Activated CD8-positive, alpha-beta memory T cell treated with anti-CD3 and anti-CD28 coated beads, Interleukin-2, amount 50 U/mL, for 24 hours (primary cell): ENCODE data around the gene DCHS2.
A peak's percentile ranks its signal among the peaks of the same experiment; 100 is the strongest.

Source experiments
- DNase-seq: peaks from one replicate; pipeline ENCODE4 v3.0.0-alpha.2; 2020; ENCODE audit errors: extremely low read depth

The DCHS2 gene

DNA sequence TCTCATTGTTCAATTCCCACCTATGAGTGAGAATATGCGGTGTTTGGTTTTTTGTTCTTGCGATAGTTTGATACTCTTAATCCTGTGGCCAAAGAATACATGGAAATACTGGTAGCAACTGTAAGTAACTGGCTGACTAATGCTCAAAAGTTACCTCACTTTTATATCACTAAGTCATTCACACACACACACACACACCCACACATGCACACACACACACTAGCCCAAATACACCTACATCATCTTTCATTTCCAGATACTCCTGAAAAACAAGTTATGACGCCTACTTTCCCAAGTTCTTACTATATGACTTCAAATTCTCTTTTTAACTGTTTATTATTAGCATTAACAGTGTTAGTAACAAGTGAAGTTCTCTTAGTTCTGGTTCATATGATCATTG is 101.3 kb downstream of the DCHS2 start:
- no peak for DNase-seq

DNA sequence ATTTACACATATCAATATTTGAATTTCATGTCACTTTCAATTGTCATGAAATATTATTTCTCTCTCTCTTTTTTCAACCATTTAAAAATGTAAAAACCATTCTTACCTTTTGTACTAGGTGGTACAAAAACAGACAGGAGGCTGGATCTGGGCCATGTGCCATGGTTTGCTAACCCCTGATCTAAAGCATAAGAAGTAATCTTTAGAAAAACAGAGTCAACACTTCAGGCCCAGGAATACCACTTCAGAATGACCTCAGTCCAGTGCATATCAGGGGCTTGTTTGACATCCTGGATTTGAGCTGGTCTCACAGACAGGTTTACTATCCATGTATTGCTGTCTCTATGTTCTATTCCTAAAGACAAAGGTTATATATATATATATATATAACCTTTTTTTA is 102.5 kb downstream of the DCHS2 start:
- no peak for DNase-seq

GRCh38 chr4:154384012-154384411 is 107.6 kb downstream of the DCHS2 start:
- DNase-seq: no peak

- DNase-seq: no peak
These were observed 115.1 kb downstream of the DCHS2 start for GRCh38 chr4:154376486-154376885.

DNA sequence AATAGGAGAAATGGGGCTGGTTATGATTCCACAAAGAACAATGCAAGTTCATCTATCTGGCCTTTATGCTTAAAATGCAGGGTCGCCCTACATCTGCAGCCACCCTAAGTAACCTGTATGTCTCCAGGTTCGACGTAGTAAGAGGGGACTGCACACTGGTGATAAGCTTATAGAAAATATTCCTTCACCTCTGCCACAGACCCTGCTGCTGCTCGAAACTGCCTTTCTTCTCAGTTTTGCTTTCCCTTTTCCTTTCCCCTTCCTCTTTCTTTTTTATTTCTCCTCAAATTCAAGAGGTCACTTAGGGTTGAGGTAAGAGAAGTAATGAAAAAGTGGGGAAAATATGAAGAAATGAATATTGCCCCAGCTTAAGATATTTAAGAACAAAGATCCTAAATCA is 123.5 kb downstream of the DCHS2 start:
- no peak for DNase-seq

- DNase-seq: no peak
These were observed 123.9 kb downstream of the DCHS2 start for GRCh38 chr4:154367659-154368058.

DNA sequence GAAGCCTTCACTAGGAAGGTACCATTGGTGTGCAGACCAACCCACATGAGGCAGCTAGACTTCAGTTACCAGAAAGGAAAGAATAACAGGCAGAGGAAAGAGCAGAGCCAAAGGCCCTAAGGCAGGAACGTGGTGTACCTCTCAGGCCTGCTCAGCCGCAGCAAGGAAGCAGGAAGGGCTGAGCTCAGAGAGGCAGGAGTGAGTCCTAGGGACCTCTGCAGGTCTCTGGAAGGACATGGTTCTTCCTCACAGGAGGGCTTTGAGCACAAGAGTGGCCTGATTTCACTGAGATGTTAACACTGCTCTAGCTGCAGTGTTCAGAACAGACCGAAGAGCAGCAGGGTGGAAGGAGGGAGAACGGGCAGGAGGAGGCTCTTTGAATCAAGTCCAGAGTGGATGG is 124.6 kb downstream of the DCHS2 start:
- DNase-seq: no peak

- no peak for DNase-seq
These were observed 127.3 kb downstream of the DCHS2 start for GRCh38 chr4:154364066-154364845.

DNA sequence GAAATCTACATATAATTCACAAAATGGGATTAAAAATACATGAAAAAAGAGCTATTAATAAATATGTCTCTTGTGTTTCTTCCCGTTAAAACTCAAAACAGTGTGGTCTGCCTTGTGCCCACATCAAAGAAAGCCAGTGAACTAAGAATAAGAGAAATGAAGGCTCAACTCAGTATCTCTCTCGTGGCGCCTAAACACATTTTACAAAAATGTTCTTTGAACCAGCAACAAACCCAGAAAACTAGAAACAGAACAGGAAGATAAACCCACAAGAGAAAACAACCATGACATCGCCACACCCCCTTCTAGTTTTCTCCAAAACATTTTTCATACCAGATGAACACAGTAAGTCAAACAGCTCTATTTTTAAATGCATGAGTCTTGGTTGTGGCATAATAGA is 130.1 kb downstream of the DCHS2 start:
- DNase-seq: no peak

DNA sequence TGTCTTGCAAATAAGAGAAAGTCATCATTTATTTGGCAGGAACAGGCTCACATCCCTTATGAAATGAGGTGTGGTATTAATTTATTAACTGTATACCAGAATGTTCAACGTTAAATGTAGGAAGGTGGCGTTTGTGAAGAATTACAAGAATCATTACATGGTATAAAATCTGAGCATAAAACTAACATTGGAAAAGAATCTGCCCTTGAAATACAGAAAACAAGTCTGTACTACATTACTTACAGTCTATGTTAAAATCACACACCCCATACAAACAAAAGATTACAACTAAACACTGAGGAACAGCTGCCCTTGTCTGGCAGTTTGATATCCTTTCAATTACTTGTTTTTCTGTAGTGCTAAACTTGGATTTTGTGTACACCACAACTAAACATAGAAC is 131.1 kb downstream of the DCHS2 start:
- DNase-seq: no peak

GRCh38 chr4:154354883-154355282 is 136.7 kb downstream of the DCHS2 start:
- DNase-seq: no peak

- no peak for DNase-seq
These were observed 141.8 kb downstream of the DCHS2 start for GRCh38 chr4:154349829-154350228.

DNA sequence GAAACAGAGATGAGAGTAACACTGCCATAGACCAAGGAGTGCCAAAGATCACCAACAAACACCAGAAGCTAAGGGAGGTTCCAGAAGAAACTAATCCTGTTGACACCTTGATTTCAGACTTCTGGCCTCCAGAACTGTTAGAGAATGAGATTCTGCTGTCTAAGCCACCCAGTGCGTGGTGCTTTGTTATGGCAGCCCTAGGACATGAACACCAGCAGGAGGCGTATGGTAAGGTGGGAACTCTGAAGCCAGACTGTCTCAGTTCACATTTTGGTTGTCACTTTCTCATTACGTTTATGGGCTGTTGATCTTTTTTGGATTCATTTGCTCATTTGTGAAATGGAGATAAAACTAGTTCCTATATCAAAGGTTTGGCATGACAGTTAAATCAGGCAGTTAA is 142.9 kb downstream of the DCHS2 start:
- DNase-seq: no peak

DNA sequence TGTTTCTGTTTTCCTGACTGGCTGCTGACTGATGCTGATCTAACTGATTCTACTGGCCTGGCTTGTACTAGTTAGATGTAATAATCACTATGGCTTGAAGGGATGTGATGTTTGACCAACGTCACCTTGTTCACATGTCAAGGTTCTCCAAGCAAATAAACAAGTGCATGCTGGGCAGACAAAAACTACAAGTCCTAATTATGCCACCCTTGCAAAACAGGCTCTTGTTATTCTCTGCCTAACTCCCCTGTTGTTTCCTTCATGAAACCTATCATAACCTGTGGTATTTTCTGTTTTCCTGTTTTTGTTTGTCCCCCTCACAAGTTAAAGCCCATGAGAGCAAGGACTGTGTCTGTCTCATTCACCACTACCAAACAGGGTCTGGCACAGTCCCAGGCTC is 146.2 kb downstream of the DCHS2 start:
- DNase-seq: no peak

DNA sequence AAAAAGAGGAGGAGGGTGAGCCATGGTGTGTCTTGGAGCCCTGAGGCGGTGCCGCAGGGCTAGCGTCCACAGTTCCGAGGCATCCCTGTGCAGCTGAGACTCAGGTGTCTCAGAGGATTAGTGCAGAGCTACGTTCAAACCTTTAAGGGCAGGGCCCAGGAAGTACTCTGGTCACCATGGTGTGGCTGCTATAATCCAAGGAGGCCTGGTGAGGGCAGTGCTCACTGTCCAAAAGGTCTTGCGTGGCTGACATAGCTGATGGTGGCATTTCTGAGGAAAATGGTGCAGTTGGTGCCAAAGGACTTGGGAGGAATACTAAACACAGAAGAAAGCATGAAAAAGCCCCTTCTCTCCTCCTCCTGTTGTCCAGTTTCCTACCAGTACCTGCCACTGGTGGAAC is 146.9 kb downstream of the DCHS2 start:
- DNase-seq: no peak

- no peak for DNase-seq
These were observed 147.9 kb downstream of the DCHS2 start for GRCh38 chr4:154343651-154344050.

- DNase-seq: no peak
These were observed 150.2 kb downstream of the DCHS2 start for GRCh38 chr4:154341448-154341847.

DNA sequence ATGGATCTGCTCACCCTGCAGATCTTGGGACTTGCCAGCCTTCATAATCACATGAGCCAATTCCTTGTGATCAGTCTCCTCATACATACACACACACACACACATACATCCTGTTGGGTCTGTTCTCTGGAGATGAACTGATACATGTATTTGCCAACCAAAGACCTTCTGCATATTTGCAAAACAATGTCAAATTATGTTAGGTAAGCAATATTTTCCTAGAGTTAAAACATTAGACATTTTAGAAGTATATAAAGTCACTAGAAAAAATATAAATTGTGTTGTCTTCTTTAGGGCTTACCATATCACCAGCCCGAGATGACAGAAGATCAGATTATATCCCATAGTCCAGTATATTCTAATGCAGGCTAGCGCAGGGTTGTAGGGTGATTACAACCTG is 156.0 kb downstream of the DCHS2 start:
- no peak for DNase-seq

DNA sequence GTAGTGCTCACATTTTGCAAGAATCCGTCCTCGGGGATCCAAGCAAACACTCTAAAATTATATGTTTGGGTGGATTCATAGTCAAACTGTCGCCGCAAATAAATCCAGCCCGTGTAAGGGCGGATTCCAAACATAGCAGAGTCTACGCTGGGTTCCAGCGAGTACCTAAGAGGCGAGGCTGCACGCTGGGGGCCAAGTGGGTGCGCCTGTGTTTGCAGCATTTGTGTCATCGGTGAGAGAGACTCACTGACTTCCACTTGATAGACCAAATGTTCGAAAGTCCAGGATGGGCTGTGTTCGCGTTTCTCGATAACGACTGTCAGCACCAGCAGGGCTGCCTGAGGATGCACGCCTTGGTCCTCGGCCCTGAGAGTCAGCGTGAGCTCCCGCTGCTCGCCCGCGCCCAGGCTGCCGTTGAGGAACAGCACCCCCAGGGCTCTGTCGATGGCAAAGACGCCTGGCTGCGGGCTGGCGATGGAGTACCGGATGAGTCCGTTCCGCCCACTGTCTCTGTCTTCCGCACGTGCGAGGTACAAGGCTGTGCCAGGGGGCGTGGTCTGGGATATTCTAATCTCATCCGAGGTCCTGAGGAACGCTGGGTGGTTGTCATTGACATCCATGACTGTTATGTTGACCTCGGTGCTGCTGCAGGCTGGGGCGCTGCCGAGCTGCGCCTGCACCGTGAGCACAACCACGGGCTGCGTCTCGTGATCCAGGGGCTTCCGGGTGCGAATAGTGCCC is 158.7 kb downstream of the DCHS2 start:
- peak; percentile 31 for DNase-seq

- DNase-seq: no peak
These were observed 161.7 kb downstream of the DCHS2 start for GRCh38 chr4:154329939-154330338.

DNA sequence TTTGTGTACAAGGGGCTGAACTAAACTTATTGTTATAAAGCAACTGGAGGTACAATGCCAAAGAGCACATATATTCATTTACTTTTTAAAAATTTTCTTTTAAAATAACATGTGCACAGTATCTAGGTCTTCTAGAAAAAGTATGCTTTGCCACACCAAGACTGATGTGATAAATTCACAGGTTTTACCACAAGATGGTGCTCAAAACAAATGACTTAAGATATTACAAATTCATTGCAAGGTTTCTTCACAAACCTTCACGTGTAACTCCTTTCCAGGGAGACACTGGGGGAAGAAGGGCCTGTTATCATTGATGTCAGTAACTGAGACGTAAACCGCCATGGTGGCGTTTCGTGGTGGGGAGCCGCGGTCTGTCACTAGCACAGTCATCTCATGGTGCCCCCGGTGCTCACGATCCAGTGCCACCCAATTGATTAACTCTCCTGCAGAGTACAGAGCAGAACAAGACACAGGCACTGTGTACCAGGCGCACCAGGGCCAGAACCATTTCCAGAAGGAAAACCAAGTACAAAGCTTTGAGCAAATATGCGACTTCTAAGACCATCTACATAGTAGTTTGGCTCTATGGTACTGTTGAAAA is 162.2 kb downstream of the DCHS2 start:
- no peak for DNase-seq

DNA sequence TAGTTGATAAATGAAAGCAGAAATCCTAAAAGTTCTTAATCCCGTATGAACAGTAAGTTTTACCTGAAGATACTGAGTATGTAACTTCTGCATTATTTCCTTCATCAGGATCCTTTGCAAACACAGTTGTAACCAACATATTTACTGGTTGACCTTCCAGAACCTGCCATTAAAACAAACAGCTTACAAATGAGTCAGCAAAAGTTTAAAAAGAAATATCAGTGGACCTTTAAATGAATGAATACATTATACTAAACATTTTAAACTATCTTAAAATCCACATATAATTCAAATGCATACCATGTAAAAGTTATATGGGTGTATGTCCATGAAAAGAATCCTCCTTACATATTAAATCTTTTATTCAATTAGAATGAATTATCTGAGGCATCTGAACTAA is 163.6 kb downstream of the DCHS2 start:
- no peak for DNase-seq

GRCh38 chr4:154320521-154320920 is 171.1 kb downstream of the DCHS2 start:
- DNase-seq: no peak
